Fibroblast of gingiva (primary cell): ENCODE data around the gene VAT1L.
A peak's percentile ranks its signal among the peaks of the same experiment; 100 is the strongest.

Experiments used
- DNase-seq: peaks from one replicate; pipeline ENCODE4 v3.0.0-alpha.2; 2011; ENCODE audit warnings: low read depth

VAT1L gene

DNA sequence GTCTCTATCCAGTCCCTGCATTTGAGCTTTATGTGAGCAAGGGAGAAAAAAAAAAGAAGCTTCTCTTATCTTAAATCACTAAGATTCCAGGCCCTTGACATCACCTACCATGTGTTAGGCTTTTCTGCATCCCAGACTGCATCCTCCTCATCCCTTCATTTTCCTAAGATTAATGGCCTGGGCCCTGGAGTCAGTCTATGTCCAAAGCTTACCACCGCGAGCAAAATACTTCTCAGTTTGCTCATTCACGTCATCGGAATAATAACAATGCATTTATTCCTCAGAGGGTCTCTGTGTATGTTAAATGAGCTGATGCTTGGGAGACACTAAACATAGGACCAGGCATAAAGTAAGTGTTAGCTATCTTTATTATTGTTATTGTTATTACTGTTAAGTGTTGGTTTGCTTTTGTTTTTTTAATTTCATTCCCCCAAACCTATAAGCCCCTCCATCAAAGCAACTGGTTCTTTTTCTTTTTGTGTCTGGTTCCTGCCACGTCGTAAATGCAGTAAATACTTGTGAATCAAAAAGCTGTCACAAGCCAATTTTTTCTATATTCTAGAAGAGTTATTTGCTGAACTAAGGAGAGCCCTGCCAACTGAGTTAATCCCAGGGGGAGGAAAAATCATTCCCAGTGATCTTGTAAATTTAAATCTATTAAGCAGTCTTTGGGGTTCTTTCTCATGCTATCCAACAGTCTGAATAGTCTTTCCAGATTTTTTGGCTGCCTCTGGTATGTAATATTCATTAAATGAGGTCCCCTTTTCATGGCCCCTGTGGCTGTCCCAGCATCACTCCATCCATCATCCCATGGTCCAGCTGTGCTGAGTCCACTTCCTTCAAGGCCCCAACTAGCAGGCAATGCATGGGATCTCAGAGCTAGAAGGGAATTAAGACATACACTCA lies 46.5 kb downstream of the VAT1L start:
- no peak for DNase-seq

DNA sequence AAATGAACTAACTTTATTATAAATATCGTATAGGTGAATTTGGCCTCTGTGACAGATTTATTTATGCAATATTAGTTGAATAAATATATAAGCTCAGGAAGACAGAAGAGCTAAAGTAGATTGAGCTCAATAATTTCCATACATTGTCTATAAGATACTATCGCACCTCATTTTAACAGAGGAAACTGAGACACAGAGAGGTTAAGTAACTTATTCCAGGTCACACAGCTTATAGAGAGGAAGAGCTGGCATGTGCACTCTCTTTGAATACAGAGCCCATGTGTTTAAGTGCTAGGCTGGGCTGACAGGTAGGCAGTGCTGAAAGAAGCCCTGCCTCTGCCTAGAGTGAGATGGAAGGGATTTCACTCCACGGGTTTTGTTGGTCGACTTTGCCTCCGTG lies 48.4 kb downstream of the VAT1L start:
- no peak for DNase-seq

DNA sequence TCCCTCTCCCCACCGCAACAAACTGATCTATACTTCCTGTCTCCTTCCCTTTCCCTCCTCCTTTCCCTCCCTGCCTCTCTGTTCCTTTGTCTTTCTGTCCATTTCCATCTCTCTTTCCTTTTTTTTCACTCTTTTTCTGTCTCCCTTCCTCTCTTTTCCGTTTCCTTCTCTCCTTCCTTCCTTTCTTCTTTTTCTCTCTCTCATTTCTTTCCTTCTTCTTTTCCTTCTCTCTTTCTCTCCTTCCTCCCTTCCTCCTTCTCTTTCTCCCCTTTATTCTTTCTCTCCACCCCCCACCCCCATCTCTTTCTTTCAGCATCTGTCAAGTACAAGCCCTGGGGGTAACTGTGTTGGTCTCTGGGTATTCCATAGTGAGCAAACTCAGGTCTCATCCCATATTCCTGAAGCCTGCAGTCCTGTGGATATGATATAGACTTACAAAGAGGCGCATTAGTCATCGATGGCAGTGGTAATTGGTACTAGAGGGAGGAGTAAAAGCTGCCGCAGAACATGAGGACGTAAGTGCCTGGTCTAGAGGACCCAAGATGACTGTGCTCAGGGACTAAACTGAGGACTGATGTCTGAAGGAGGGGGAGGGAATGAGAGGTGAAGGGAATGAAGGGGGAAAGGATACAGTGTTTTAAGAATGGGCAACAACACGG lies 50.4 kb downstream of the VAT1L start:
- DNase-seq, result no peak

DNA sequence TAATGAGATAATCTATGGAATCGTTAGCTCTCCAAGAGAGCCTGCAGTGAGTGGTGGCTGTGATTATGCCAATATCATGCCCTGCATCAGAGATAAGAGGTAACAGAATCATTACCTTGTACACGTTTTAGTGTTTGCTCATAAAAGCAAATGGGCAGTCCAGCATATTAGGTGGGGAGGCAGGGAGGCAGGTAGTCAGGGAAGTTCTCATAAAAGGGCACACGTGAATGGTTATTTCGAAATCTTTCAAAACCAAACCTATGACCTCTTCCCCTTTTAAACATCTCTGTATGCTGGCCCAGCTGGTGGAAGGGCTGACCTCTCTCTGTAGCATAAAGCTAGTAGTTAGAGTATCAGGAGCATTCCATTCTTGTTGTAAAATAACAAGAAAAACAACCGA lies 51.7 kb downstream of the VAT1L start:
- no peak for DNase-seq

DNA sequence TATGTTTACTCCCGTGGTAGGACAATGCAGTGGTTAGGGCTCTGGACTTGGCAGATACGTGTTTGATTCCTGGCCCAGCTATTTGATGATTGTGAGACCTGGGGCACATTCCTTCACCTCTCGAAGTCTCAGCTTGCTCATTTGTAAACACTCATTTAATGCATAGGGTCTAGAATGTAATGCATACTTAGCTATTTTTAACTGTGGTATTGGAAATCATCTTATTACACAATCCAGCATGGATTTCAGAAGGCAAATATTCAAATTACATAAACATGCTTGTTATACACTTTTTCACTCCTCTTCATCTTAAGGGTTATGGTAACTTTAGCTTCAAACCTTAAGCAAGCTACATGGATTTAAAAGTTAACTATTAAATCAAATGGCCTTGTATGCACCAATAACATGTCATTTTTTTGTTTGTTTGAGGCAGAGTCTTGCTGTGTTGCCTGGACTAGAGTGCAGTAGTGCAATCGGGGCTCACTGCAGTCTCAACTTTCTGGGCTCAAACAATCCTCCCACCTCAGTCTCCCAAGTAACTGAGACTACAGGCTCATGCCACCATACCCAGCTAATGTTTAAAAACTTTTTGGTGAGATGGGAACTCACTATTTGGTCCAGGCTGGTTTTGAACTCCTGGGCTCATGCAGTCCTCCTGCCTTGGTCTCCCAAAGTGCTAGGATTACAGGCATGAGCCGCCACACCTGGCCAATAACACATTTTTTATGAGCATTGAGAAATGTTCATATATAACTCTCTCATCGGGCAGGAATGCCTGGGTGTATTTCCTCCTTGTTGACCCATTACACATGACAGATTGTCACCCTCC lies 52.5 kb downstream of the VAT1L start:
- peak; percentile 57 for DNase-seq

DNA sequence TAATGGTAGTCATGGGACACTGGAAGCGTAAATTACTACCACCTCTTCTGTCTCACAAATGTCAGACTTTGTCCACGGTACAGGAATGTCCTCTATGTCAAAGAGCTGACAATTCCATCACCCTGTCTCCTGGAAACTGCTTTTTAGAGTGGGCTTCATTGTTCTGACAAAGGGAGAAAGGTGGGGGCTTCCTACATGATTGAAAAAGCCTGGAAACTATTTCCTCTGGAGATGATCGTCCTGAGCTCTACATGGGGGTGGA lies 53.1 kb downstream of the VAT1L start:
- no peak for DNase-seq

DNA sequence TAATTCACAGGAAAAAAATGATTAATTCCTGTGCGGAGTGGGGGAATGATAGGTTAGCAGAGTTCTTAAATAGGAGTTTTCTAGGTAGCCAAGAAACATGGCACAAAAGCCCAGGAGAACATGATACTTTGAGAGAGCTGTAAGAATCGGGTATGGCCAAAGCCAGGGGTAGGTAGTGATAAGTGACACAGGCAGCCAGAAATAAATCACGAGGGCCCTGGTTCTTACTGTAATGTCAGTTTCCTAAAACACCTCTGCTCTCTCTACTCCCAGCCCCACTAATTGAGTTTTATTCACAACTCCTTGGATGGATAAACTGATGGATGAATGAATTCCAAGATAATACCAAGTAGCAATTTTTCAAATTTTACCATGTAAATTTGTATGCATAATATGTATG lies 54.1 kb downstream of the VAT1L start:
- no peak for DNase-seq

DNA sequence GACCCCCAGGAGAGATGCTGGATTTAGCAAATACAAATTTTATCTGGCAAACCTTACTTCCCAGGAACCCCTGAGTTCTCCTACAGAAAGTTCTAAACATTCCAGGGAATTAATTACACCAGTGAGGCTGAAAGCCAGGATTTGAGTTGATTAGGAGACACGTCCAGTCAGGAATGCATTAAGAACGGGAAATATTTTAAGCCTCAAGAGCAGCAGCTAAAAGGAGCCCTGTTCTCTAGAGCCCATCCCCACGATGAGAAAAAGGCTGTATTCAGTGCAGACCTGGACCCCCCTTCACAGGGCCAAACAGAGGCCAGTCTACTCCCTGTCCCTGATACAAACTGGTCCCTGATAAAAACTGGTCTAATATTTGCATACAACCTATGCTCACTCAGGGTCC lies 55.0 kb downstream of the VAT1L start:
- no peak for DNase-seq

DNA sequence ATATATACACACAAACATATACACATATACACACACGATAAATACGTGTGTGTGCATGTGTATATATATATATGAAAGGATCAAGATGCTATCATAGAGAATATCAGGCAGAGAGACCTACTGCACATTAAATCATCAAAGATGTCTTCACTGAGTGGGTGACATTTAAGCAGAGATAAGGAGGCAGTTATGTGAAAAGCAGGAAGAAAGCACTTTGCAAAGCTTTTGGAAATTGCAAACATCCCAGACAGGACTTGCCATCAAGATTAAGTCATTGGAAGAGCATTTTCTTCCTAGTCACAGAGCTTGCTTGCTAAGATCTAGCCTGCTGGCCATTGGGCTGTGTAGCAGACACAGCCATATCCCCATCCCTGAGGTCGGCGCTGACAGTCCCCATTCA lies 56.4 kb downstream of the VAT1L start:
- no peak for DNase-seq

DNA sequence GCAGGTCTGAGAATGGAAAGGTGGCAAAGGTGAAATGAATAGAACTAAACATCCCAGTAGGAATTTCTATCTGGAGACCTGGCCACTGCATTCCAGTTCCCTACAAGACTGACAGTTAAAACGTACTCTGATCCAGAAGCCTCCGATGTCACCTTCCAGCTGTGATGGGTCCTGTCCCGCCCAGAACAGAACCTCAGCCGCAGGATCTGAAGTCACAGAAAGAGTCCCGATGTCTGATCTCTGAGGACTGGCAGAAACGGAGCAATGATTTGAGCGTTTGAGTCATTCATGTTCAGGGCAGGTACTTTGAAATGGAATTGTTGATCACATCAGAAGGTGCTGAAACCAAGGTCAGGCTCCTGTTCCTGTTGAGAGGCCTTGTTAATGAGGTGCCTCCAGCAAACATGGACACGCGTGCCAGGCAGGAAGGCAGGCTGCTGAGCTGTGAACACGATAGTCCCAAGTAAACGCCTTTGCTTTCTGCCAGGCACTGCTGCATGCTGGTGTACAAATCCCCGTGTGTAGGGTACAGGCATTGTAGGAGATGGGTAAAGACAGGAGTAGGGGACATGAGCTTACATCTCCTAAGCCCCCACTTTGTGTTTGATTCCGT lies 61.4 kb downstream of the VAT1L start:
- no peak for DNase-seq

DNA sequence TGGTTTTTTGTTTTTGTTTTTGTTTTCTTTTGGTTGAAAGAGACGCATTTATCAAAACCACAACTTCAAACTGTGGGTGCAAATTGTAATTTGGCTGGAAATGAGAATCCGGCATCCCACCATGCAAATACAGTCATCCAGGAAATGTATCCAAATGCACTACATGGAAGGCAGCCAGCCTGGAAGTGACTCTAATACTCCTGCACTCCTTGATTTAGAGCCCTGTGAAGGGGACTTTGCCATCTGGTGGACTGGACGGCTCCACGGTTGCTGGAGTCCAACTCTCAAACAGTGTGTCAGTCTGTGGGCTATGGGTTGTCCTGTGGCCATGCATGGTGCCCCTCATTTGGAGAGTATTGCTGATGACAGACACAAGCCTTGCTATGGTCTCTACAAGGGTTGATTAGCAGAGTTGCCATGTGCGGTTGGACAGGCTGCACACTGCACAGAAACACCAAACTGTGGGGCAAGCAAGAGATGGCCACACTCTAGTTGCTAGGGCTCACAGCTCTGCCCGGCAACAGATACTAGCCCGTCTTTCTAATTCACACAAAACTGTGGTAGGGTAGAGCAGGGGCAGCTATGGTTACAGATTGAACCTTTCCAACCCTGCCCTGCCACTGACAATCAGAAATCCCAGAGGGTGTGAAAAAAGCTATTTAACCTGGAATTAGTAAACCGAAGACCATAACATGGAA lies 62.4 kb downstream of the VAT1L start:
- DNase-seq, result no peak

DNA sequence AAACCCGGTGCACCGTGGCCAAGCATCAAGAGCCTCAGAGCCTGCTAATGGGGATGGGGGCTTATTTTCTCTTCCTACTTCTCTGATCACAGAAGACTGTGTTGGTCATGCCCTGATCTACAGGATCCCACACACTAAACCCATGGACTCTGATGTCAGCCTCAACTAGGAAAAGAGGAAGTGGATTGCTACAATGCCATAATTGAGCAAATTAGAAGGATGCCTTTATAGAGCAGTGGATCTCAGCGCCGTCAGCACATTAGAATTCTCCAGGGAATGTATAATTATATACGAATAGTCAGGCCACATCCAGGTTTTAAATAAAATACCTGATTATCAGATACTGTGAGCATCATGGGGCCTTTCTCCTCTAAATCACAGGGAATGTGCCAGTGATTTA lies 64.8 kb downstream of the VAT1L start:
- DNase-seq, result no peak

DNA sequence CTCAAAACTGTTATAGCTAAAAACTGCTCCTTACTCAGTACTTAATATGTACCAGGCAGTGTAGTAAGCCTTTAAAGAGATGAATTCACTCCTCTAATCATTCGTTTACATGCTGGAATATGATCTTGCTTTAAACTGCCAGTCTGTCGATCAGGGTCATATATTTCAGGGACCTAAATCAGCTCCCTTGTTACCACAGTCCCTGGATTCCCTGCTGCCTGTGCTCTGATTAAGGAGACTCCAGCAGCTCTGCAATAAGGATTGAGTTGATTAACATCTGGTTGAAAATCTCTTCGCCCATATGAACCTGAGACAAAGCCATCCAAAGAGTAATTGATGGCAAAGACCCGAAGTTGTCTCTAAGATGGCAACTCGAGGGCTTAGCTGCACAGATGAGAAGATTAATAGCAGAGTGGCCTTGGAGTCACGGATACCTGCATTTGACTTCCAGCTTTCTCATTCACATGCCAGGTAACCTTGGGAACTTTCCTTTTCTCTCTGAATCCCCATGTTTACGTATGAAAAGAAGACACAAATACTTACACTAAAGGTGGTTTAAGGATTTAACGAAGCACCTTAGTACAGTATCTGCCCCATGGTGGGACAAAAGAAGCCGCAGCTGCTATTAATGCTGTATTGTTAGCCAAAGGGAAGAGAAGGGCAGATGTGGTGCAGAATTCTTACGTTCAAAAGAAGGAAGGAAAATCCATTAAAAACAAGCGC lies 68.2 kb downstream of the VAT1L start:
- no peak for DNase-seq

DNA sequence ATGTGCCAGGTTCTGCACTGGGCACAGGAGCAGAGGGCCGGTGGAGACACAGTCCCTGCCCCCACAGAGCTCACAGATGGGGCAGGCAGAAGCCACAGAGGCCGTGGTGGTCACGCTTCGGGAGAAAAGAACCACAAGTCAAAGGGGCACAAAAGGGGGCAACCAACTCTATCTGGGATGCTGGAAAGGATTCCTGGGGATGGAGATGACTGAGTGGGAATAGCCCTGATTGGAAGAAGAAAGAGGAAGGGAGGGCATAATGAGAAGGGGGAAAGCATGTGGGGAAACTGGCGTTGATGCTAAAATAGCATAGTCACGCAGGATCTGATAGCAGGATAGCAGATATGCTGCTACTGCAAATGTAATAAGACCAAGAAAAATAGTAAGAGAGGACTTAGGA lies 69.7 kb downstream of the VAT1L start:
- DNase-seq, result no peak

DNA sequence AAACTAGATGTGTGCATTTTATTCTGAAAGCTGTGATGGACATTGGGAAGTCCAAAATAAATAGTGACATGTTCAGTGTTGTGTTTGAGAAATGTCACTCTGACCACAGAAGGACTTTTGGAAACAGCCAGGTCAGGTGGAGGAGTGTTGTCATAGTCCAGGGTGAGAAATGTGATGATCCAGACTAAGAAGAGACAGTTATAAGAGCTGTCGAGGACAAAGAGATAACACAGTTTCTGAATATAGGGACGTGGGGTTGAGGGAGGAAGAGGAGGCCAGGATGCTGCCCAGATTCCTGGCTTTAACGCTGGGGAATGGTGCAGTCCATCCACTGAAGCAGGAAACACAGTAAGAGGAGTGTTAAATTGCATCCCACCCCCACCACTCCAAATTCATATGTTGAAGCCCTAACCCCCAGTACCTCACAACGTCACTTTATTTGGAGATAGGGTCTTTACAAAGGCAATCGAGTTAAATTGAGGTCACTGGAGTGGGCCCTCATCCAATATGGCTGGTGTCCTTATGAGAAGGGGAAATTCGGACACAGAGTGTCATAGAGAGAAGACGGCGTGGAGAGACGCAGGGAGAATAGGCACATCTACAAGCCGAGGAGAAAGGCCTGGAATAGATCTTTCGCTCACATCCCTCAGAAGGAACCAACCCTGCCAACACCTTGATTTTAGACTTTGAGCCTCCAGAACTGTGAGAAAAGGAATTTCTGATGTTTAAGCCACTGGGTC lies 71.3 kb downstream of the VAT1L start:
- no peak for DNase-seq

DNA sequence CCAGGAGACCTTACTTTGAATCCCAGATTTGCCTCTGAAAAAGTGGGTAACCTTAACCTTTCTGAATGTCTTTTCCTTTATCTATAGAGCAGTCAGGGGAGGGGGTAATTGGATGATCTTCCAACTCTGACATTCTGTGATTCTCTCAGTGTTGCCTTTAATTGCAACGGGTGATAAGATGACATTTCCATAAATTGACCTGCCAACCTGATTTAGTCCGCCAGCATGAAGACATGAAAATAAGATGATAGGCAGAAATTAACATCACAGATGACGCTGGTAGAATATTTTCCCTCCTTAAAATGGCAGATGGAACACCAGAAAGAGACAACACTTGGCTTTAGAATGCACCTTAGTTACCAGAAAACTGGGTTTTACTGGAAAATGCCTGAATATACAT lies 72.6 kb downstream of the VAT1L start:
- DNase-seq, result no peak

DNA sequence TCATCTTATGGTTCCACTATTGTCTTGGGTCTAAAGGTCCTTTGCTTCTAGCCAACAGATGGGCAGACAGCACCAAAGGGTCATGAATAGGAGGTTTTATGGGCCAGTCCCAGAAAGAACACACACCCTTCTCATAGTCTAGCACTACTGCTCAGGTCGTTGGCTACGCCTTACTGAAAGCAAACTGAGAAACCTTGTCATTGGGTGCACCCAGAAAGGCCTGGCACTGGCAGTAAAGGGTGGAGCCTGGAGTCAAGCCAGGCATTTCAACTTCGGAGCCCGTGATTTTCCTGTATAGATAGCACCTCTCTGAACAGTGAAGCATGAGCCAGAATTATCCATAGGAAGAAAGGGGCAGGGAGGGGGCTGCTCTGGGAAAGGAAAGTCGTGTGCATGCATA lies 74.9 kb downstream of the VAT1L start:
- DNase-seq, result no peak

DNA sequence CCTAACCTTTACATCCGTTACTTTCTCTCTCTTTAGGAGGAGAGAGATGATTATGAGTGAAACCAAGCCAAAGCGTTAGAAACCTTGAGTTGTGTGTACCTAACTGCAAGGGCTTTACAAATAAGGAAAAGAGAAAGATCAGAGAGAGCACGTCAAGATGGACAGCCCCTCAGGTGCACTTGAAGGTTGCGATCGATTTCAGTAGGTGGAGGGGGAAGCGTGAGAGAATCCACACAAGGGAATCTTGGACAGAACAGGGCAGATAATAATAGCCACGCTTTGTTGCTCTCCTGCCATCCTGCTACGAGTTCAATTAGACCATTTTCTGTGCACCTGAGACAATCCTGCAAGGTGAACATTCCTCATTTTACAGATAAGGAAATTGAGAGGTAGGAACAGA lies 78.4 kb downstream of the VAT1L start:
- no peak for DNase-seq

DNA sequence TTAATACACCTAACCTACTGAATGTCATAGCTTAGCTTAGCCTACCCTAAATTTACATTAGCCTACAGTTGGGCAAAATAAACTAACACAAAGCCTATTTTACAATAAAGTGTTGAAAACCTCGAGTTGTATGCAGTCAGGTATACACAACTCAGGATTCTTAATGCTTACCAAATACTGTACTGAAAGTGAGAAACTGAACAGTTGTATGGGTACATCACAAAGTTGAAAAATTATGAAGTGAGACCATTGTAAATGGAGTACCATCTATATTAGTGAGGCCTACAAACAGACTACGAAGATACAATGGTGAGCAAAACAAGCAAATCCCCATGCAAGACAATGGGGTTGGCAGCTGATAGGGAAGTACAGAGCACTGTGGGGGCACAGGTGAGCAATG lies 79.7 kb downstream of the VAT1L start:
- no peak for DNase-seq

DNA sequence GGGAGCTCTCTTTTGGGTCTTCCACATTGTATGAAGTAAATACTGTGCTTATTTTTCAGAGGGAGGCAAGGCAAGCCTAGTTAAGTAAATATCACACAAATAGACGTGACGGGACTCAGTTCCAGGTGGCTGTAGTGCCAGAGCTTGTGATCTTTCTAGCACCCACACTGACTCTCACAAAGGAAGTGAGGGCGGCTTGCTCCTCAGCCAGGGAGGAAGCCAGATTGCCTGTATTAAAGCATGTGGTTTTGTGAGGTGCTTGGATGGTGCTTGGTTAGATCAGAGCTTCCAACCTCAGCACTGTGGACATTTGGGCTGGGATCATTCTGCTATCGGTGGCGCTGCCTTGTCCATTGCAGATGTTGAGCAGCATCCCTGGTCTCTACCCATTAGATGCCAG lies 80.1 kb downstream of the VAT1L start:
- DNase-seq, result no peak
